ENCODE data around the gene NEU2. TPM values are rescaled to one million over a fixed set of nuclear protein-coding genes. Genes with fewer than 3 reads are reported as not detected.
A peak's percentile ranks its signal among the peaks of the same experiment; 100 is the strongest.

Gene NEU2
- total RNA-seq, 4 donors from 2014 or later, result not detected

- Histone ChIP-seq H3K4me1 (peaks cover 0 to 15% (median 12%) of the 10 kb centered on the region in 4 donors), H3K9me3 (peaks cover 0 to 14% (median 0%) of the 10 kb centered on the region in 4 donors), H3K4me3 (no peak overlapping the region), H3K27ac (replicated peaks in 1 of 4) (no peak overlapping the region), H3K36me3 (peaks cover 0 to 9% (median 0%) of the 10 kb centered on the region in 4 donors), H3K27me3 (peaks cover 0 to 4% (median 0%) of the 10 kb centered on the region in 4 donors)
- intact Hi-C loops (cut with DNase I), result no loop called here
- TF ChIP-seq CTCF (IDR thresholded peaks at IDR 0.05) (no peak), POLR2AphosphoS5 (IDR thresholded peaks at IDR 0.05) (no peak), POLR2A (IDR thresholded peaks at IDR 0.05; ENCODE audit: low read depth) (no peak), EP300 (IDR thresholded peaks at IDR 0.05) (no peak)
- no peak for DNase-seq (ENCODE audit: extremely low spot score)
- WGBS, result 72% methylated on average over 6 of the region's 6 CpGs
Measured at GRCh38 chr2:233075141-233075965, 42.9 kb downstream of the NEU2 start.

- peaks cover 0 to 4% (median 0%) of the 10 kb centered on the region in 4 donors for H3K27me3 ChIP-seq
- WGBS, result 35% methylated on average over 2 of the region's 2 CpGs
- DNase-seq (ENCODE audit: extremely low spot score), result no peak
- intact Hi-C loops (cut with DNase I), result no loop called here
- H3K27ac ChIP-seq (replicated peaks in 1 of 4), result no peak overlapping the region
- H3K9me3 ChIP-seq, result peaks cover 0 to 12% (median 0%) of the 10 kb centered on the region in 4 donors
- no peak for TF ChIP-seq POLR2AphosphoS5 (IDR thresholded peaks at IDR 0.05)
- TF ChIP-seq POLR2A (IDR thresholded peaks at IDR 0.05; ENCODE audit: low read depth), result no peak
- TF ChIP-seq CTCF (IDR thresholded peaks at IDR 0.05), result no peak
- no peak for TF ChIP-seq EP300 (IDR thresholded peaks at IDR 0.05)
- H3K4me3 ChIP-seq, result no peak overlapping the region
- H3K36me3 ChIP-seq, result peaks cover 0 to 9% (median 0%) of the 10 kb centered on the region in 4 donors
- peaks cover 0 to 15% (median 10%) of the 10 kb centered on the region in 4 donors for H3K4me1 ChIP-seq
Measured at GRCh38 chr2:233075966-233076339, 43.5 kb downstream of the NEU2 start.

- intact Hi-C loops (cut with DNase I), result no loop called here
- TF ChIP-seq POLR2AphosphoS5 (IDR thresholded peaks at IDR 0.05), result no peak
- Histone ChIP-seq H3K27me3 (peaks cover 0 to 4% (median 0%) of the 10 kb centered on the region in 4 donors), H3K36me3 (peaks cover 0 to 9% (median 0%) of the 10 kb centered on the region in 4 donors), H3K4me3 (no peak overlapping the region), H3K4me1 (peaks cover 0 to 16% (median 12%) of the 10 kb centered on the region in 4 donors), H3K9me3 (peaks cover 0 to 5% (median 0%) of the 10 kb centered on the region in 4 donors), H3K27ac (replicated peaks in 1 of 4) (no peak overlapping the region)
- WGBS, result 67% methylated on average over 3 of the region's 3 CpGs
- no peak for DNase-seq (ENCODE audit: extremely low spot score)
Measured at GRCh38 chr2:233076749-233077148, 44.3 kb downstream of the NEU2 start.

- intact Hi-C loops (cut with DNase I), result no loop called here
- 56% methylated on average over 10 of the region's 10 CpGs for WGBS
- TF ChIP-seq CTCF (IDR thresholded peaks at IDR 0.05) (no peak), POLR2A (IDR thresholded peaks at IDR 0.05; ENCODE audit: low read depth) (no peak), POLR2AphosphoS5 (IDR thresholded peaks at IDR 0.05) (no peak), EP300 (IDR thresholded peaks at IDR 0.05) (no peak)
- Histone ChIP-seq H3K4me1 (peaks cover 0 to 41% (median 31%) of the 10 kb centered on the region in 4 donors), H3K27me3 (peaks cover 0 to 5% (median 0%) of the 10 kb centered on the region in 4 donors), H3K9me3 (no peaks in the 10 kb centered on the region), H3K27ac (replicated peaks in 1 of 4) (no peak overlapping the region), H3K4me3 (no peak overlapping the region), H3K36me3 (no peaks in the 10 kb centered on the region)
- no peak for DNase-seq (ENCODE audit: extremely low spot score)
Measured at GRCh38 chr2:233079473-233079877, 47.0 kb downstream of the NEU2 start.

- no peak for TF ChIP-seq POLR2AphosphoS5 (IDR thresholded peaks at IDR 0.05)
- no peak for TF ChIP-seq CTCF (IDR thresholded peaks at IDR 0.05)
- no peak for TF ChIP-seq POLR2A (IDR thresholded peaks at IDR 0.05; ENCODE audit: low read depth)
- no peak for TF ChIP-seq EP300 (IDR thresholded peaks at IDR 0.05)
- DNase-seq (ENCODE audit: extremely low spot score), result peak; percentile 79
- Histone ChIP-seq H3K27ac (replicated peaks in 1 of 4) (no peak overlapping the region), H3K4me3 (no peak overlapping the region), H3K36me3 (no peaks in the 10 kb centered on the region), H3K4me1 (peaks cover 0 to 40% (median 33%) of the 10 kb centered on the region in 4 donors), H3K27me3 (peaks cover 0 to 9% (median 0%) of the 10 kb centered on the region in 4 donors), H3K9me3 (no peaks in the 10 kb centered on the region)
- WGBS, result 77% methylated on average over 20 of the region's 20 CpGs
- intact Hi-C loops (cut with DNase I), result no loop called here
Measured at GRCh38 chr2:233079953-233080835, 47.7 kb downstream of the NEU2 start.
